ENCODE results near the gene BDKRB1.

The BDKRB1 gene

GRCh38 chr14:96261772-96262655 lies 6.0 kb downstream of the BDKRB1 start:
- DNase-seq (ENCODE audit: low read depth, low spot score): no peak

GRCh38 chr14:96263347-96264199 lies 7.6 kb downstream of the BDKRB1 start:
- no peak for DNase-seq (ENCODE audit: low read depth, low spot score)

- no peak for DNase-seq (ENCODE audit: low read depth, low spot score)
Measured at GRCh38 chr14:96264200-96264553, 8.2 kb downstream of the BDKRB1 start.

GRCh38 chr14:96264853-96265252 lies 8.8 kb downstream of the BDKRB1 start:
- DNase-seq (ENCODE audit: low read depth, low spot score): no peak

- no peak for DNase-seq (ENCODE audit: low read depth, low spot score)
Measured at GRCh38 chr14:96265383-96266095, 9.5 kb downstream of the BDKRB1 start.

- DNase-seq (ENCODE audit: low read depth, low spot score): no peak
Measured at GRCh38 chr14:96267336-96267735, 11.3 kb downstream of the BDKRB1 start.

- DNase-seq (ENCODE audit: low read depth, low spot score): no peak
Measured at GRCh38 chr14:96267916-96268315, 11.9 kb downstream of the BDKRB1 start.

- no peak for DNase-seq (ENCODE audit: low read depth, low spot score)
Measured at GRCh38 chr14:96268431-96269358, 12.7 kb downstream of the BDKRB1 start.

- no peak for DNase-seq (ENCODE audit: low read depth, low spot score)
Measured at GRCh38 chr14:96269359-96269710, 13.3 kb downstream of the BDKRB1 start.

- DNase-seq (ENCODE audit: low read depth, low spot score): no peak
Measured at GRCh38 chr14:96270565-96271420, 14.8 kb downstream of the BDKRB1 start.

- DNase-seq (ENCODE audit: low read depth, low spot score): no peak
Measured at GRCh38 chr14:96271421-96271762, 15.4 kb downstream of the BDKRB1 start.

- no peak for DNase-seq (ENCODE audit: low read depth, low spot score)
Measured at GRCh38 chr14:96272777-96273473, 16.9 kb downstream of the BDKRB1 start.

GRCh38 chr14:96273629-96274028 lies 17.6 kb downstream of the BDKRB1 start:
- DNase-seq (ENCODE audit: low read depth, low spot score): no peak

GRCh38 chr14:96274122-96274521 lies 18.1 kb downstream of the BDKRB1 start:
- no peak for DNase-seq (ENCODE audit: low read depth, low spot score)

- DNase-seq (ENCODE audit: low read depth, low spot score): no peak
Measured at GRCh38 chr14:96274543-96274942, 18.5 kb downstream of the BDKRB1 start.

- DNase-seq (ENCODE audit: low read depth, low spot score): no peak
Measured at GRCh38 chr14:96275177-96276112, 19.4 kb downstream of the BDKRB1 start.

- DNase-seq (ENCODE audit: low read depth, low spot score): no peak
Measured at GRCh38 chr14:96277890-96278289, 21.9 kb downstream of the BDKRB1 start.

- no peak for DNase-seq (ENCODE audit: low read depth, low spot score)
Measured at GRCh38 chr14:96279564-96279963, 23.6 kb downstream of the BDKRB1 start.

GRCh38 chr14:96280104-96280503 lies 24.1 kb downstream of the BDKRB1 start:
- DNase-seq (ENCODE audit: low read depth, low spot score): no peak
